Measurements from ENCODE around the gene SLC2A1.
"Not testable (repeated sequence)": the region's sequence is repeated elsewhere in the genome, so short reads cannot be mapped to it uniquely, and the experiment has no call there.

The SLC2A1 gene

DNA sequence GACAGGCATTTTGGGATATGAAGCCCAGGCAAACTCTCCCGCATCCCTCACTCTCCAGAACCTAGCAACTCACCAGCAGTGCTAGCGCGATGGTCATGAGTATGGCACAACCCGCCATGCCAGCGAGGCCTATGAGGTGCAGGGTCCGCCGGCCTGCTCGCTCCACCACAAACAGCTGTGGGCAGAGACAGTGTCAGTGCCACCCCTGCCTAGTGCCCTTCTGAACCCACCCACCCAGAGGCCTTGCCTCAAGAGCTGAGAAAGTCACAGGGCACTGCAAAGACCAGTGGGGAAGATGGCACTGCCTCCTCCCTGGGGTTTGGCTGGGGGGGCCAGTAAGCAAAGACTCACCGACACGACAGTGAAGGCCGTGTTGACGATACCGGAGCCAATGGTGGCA is 29.8 kb downstream of the SLC2A1 start:
- DNase-seq (ENCODE audit: low read depth): no peak

DNA sequence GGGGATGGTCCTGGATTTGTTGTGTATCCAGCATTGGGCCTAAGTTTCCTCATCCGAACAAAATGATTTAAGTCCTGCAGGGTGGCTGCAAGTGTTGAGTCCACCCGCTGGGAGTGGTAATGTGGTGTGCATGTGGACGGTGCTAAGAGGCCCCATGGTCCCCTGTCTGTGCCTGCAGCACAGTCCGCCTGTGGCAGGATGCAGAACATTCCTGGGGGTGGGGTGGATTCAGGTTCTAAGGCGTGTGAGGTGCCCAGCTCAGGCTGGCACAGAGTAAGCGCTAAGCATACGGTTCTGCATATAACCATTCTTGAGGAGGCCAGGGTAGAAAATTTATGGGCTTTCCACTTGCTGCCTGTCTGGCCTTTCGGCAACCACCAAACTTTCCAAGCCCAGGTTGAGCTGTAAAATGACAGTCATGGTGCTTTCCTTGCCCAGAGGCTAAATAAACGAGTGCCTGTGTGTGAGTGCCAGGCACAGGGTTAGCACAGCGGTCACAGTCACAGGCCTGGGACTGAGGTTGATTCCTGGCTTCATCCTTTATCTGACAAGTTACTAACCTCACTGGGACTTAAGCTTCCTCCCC is 30.7 kb downstream of the SLC2A1 start:
- no peak for DNase-seq (ENCODE audit: low read depth)

DNA sequence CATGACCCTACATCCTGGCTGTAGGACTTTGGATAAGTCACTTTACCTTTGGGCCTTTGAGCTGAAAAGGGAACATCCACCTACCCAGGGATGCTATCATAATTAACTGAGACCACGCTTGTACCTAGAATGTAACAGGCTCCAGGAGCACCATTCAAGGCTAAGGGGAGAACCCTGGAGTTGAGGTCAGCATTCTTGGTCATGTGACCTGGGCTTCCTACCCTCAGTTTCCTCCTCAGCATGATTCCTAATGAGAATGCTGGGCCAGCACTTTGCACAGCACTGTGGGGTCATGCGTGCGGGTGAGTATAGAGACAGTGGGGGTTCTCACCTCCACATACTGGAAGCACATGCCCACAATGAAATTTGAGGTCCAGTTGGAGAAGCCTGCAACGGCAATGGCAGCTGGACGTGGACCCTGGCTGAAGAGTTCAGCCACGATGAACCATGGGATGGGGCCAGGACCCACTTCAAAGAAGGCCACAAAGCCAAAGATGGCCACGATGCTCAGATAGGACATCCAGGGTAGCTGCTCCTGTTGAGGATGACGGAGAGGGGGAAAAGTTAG is 31.3 kb downstream of the SLC2A1 start:
- no peak for DNase-seq (ENCODE audit: low read depth)

DNA sequence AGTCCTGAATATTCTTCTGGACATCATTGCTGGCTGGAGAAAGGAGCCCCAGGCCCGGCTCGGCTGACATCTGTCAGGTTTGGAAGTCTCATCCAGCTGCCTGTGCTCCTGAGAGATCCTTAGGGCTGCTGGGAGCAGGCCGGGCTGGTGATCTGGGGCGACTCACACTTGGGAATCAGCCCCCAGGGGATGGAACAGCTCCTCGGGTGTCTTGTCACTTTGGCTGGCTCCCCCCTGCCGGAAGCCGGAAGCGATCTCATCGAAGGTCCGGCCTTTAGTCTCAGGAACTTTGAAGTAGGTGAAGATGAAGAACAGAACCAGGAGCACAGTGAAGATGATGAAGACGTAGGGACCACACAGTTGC is 31.8 kb downstream of the SLC2A1 start:
- no peak for DNase-seq (ENCODE audit: low read depth)

DNA sequence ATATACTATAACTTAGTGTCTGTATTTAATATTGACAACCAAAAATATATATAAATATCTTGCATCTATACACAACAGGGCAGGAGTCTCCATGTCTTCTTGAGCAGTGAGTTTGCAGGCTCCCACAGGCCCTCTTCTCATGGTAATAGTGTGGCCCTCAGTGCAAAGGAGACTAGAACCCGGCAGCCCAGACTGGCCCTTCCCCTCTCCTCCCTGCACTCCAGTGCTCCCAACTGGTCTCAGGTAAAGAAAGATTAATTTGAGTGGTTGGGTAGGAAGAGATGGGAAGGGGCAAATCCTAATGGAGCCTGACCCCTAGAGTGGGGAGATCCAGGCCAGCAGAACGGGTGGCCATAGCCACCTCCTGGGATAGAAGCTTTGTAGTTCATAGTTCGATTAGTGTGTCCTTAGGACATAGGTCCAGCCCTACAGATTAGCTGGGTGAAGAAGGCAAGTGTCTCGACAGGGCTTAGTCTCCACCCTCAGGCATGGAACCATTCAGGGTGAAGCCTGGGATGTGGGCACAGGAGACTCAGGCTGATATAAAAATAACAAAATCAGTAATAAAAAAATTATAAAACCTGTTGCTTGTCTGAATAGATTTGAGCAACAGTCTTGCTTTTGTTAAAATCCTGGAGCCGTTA is 32.3 kb downstream of the SLC2A1 start:
- DNase-seq (ENCODE audit: low read depth): no peak

DNA sequence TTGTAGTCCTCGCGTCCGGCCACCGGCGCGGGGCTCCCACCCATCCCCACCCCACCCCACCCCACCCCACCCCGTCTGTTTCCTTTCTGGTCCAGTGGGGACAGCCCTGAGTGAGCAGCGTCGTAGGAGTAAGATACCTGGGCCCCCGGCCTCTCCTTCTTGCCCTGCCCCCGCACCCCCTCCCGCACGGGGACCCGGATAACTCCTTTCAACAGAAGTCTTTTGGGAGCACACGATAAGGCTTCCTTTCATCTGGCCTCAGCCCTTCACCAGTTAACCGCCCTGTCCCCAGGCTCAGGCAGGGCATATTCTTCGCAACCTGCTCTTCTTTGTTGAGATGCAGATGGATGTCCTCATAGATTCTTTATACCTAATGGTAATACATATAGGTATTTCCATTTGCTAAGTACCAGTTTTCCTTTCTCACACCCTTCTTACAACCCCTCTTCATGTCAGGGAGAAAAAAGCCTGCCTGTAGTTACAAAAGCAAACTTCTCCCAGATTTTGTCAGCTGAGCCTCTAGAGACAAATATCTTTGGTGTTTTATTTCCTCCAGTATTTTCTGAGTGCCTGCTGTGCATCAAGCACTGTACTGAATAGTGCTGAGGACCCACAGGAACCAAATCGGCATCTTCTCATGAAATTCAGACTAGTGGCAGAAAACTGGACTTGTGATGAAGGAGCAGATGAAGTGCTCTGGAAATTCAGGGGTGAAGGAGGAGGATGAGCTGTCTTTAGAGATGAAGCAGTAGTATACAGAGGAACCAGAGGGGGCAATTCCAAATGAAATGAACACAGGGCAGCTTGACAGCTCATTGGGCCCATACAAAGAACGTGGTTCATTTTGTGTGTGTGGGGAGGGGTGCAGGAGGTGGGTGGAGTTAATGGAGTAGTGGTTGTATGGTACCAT is 33.6 kb downstream of the SLC2A1 start:
- no peak for DNase-seq (ENCODE audit: low read depth)

DNA sequence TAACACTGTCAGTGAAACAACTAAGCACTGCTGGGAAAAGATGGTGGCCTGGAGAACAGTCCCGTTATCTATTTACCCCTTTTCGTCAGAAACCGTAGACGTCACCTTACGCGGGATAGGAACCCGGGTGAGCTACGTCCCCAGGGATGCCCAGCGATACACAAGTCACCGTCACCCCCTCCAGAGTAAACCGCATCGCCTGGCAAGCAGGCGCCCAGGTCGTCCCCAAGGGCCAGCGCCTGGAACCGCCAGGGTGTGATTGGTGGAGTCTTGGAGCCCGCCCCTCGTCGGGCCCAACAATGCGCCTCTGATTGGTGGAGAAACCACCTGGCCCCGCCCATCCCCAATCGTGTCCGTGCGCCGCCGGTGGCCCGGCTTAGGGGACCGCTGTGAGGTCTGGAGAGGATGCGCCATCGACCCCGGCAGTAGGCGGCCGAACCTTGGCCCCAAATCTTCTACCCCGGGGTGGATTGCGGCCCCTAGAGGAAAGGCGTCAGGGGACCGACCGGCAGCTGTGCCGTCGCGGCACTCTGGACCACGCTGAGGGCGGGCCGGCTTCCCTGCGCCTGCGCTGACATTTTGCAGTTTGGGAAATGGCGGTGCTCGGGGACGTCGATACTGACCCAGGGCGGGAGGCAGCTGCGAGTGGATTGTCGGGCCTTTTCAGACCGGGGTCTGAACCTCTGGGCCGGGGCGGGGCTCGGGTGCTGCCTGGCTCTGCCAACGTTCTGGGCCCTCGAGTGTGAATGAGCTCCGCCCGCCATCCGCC is 34.4 kb downstream of the SLC2A1 start:
- DNase-seq (ENCODE audit: low read depth): peak; percentile 88

DNA sequence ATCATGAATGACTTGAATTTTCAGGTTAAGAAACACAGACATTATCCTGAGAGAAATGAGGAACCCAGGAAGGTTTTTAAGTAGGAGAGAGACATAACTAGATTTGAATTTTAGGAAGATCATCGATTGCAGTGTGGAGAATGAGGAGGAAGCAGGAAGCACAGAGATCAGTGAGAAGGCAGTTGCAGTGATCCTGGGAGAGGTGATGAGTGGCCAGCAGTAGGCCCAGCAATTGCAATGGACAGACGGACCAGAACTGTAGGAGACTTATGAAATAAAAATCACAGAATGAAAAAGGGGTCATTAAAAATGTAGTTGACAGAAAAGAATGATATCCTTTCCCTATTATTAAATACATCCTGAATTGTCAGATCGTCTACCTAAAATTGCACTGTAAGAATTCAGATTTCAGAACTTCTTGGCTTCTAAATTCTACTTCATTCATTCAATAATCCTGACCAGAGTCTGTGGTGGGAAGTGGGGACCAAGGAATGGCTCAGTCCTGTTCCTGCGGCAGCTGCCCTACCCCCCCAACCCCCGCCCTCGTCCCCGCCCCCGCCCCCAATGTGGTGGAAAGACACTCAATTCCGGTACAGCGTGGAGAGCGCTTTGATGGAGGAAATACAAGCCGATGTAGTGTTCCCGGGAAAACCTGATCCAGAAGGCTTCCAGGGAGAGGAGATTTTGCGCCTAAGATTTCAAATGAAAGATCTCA is 35.1 kb downstream of the SLC2A1 start:
- no peak for DNase-seq (ENCODE audit: low read depth)

DNA sequence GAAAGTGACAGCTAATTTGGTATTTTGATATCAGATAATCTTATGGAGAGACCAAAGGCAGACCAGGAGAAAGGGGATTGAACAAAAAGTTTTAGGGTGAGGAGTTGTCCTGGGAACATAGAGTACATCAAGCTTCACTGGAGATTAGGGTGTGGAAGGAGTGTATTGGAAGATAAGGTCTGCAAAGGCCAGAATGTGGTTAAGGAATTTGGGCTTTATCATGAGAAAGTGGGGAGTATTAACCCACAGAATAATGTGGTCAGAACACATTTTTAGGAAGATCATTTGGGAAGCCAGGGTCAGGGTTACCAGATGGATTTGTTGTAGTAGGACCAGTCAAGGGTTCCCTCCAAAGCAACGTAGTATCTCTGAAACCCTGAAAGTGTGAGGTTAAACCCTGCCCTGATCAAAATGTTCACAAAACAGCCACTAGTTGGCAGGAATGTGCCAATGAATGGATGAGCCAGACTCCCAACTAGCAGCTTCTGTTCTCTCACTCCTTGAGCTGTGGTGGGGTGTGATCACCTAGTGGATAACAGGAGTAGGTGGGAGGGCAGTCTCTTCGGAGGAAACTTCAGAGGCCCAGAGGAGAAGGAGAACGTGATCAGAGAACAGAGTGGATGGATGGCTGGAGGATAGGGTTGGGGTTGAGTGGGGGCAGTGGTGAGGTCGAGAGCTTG is 35.8 kb downstream of the SLC2A1 start:
- DNase-seq (ENCODE audit: low read depth): no peak

DNA sequence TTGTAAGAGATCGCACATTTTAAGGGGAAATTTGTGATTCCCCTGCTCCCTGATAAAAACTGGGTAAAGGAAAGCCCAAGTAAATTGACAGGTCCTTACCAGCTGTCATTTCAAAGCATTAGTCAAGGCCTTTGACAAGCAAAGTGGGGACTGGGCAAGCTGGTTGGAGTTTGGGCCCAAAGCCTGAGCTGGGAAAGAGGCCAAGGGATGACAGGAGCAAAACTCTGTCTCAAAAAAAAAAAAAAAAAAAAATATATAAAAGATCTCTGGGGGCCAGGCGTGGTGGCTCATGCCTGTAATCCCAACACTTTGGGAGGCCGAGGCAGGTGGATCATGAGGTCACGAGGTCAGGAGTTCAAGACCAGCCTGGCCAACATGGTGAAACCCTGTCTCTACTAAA is 36.9 kb downstream of the SLC2A1 start:
- DNase-seq (ENCODE audit: low read depth): no peak

DNA sequence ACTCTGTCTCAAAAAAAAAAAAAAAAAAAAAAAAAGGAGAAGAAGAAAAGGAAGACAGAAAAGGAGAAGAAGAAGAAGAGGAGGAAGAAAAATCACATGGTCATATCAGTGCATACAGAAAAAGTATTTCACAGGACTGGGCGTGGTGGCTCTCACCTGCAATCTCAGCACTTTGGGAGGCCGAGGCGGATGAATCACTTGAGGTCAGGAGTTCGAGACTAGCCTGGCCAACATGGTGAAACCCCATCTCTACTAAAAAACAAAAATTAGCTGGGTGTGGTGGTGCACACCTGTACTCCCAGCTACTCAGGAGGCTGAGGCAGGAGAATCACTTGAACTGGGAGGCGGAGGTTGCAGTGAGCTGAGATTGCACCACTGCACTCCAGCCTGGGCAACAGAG is 39.0 kb downstream of the SLC2A1 start:
- DNase-seq (ENCODE audit: low read depth): not testable (repeated sequence)

DNA sequence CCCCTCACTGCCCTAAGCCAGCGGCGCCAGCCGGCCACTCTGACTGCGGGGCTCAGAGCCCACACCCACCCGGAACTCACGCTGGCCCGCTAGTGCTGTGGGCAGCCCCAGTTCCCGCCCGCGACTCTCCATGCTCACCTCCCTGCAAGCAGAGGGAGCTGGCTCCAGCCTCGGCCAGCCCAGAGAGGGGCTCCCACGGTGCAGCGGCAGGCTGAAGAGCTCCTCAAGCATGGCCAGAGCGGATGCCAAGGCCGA is 41.5 kb downstream of the SLC2A1 start:
- no peak for DNase-seq (ENCODE audit: low read depth)

DNA sequence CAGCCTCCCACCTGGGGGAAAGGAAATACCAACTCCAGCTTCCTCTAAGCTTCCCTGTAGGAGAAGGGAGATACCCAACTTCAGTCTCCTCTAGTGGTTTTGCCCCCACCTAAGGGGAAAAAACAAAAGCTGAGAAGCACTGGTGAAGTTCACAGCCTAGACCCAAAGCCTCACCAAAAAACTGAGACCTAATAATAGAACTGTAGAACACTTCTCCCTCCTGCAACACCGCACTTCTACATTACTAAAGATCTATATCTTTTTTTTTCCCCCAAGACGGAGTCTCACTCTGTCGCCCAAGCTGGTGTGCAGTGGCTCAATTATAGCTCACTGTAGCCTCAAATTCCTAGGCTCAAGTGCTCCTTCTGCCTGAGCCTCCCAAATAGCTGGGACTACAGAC is 43.2 kb downstream of the SLC2A1 start:
- DNase-seq (ENCODE audit: low read depth): no peak

DNA sequence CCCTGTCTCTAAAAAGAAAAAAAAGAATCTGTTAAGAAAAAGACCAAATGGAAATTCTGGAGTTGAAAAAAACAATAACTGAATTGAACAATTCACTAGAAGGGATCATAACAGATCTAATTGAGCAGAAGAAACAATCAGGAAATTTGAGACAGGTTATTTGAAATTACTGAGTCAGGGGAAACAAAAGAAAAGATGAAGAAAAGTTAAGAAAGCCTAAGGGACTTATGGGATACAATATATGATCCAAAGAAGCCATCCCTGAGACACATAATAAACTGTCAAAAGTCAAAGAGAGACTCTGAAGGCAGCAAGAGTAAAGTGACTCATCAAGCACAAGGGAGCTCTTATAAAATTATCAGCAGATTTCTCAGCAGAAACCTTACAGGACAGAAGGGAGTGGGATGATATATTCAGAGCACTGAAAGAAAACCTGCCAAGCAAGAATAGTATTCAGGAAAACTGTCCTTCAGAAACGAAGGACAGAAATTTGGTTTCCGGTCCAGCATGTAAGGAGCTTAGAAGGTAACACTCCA is 44.5 kb downstream of the SLC2A1 start:
- no peak for DNase-seq (ENCODE audit: low read depth)

DNA sequence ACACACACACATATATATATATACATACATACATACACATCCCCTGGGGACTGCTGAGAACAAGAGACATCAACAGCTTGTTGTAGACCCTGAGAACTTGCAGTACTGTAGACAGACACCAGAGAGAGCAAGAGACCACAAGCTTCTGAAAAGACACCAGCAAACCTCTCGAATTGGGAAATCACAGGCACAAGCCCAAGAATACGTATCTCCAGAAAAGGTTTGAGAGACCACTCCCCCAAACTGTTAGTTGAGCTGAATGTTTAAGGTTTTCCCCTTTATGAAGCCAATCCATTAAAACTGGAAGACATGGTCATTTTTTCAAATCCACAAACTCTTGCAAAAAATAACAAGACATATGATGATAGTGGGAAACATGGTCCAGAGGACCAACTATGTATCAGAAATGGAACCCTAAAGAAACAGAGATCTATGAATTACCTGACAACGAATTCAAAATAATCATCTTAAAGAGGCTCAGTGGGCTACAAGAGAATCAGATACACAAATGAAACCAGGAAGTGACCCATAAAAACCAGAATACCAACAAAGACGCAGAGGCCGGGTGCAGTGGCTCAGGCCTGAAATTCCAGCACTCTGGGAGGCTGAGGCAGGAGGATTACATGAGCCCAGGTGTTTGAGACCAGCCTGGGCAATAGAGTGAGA is 45.1 kb downstream of the SLC2A1 start:
- no peak for DNase-seq (ENCODE audit: low read depth)

DNA sequence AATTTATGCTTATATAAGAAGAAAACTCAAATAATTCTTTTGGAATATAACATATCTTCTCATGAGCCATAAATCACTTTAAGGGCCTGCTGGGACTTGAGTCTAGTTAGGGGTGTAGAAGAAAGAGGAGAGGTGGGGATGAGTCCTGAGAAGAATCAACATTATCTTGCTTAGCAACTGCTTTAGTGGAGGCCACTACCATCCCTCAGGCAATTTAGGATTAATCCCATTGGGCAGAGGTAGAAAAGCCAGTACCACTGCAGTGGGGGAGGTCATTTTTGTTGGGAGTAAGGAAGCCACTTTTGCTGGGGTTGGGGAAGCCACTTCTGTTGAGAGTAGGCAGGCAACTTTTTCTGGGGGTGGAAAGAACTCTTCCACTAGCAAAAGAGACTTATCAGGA is 47.7 kb downstream of the SLC2A1 start:
- DNase-seq (ENCODE audit: low read depth): no peak

DNA sequence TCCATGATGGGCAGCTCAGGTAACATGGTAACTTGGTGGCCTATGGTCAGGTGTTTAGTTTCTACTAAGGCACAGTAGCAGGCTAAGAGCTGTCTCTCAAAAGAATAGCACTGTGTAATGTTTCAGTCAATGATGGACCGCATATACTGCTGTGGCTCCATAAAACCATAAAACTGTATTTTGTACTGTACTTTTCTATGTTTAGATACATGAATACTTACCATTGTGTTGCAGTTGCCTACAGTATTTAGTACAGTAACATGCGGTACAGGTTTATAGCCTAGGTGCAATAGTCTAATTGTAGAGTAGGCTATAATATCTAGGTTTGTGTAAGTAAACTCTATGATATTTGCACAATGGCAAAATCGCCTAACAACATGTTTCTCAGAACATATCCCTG is 50.6 kb downstream of the SLC2A1 start:
- no peak for DNase-seq (ENCODE audit: low read depth)

DNA sequence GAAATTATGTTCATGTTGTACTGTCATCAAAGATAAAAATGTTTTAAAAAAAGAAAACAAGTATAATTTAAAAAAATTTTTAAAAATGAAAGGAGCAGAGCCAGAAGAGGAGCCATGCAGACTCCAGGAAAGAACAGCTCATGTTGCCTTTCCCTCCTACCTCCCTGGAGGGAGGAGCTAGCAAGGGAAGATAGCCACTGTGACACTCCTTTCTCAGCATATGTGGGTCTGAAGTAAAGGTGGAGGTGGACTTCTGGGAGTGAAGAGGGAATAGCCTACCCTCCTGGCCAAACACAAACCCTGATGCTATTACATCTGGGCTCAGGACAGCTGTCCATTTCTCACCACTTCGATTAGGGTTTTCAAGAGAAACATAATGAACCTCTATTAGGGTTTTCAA is 54.2 kb downstream of the SLC2A1 start:
- DNase-seq (ENCODE audit: low read depth): no peak

DNA sequence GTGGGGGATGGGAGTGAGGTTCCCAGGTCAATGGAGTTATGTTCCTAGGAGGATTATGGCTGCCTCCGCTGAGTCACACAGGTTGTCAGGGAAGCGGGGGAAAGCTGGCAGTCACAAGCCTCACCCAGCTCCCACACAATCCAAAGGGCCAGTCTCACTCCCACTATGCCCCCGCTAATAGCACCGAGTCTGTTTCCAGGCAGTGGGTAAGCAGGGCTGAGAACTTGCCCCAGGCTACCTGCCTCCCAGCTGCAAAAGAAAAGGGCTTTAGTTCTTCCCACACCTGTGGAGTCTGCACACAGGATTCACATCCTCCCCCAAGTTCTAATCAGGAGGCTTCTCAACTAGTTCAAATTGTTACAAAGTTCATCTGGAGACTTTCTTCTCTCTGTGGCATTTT is 58.7 kb downstream of the SLC2A1 start:
- DNase-seq (ENCODE audit: low read depth): not testable (repeated sequence)

DNA sequence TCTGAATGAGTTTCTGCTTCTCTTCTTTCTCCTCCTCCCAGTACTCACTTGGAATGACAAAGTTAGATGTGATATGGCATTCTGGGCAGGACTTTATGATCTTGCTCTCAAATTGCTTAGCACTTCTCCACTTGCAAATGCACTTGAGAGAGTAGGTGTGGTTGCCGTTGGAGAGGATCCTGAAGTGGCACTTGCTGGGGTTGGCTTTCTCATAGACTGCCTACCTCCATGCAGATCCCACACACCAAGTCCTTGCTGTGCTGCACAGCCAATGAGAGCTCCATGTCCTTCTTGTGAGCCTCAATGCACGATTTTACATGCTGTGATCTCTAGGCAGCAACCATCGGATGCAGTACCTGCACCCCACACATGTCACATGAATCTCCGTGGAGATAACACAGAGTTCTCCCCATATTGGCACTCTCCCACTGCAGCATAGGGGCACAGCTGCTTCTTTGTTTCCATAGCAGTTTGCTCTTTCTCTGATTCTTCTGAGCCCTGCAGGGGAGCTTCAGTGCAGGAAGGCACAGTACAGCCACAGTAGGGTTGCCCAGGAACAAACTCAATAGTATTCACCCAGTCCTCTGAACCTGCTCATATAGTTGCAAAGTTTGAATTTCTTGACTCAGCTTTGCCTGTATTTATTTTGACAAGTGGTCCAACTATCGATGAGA is 67.1 kb downstream of the SLC2A1 start:
- no peak for DNase-seq (ENCODE audit: low read depth)

Measured in stimulated activated CD8-positive, alpha-beta memory T cell treated with anti-CD3 and anti-CD28 coated beads, Interleukin-4, amount 100 ng/mL, for 24 hours (primary cell).